ENCODE measurements around the gene KCTD10. TPM values are rescaled to one million over a fixed set of nuclear protein-coding genes. Genes with fewer than 3 reads are reported as not detected.
"Not testable (repeated sequence)": the region's sequence is repeated elsewhere in the genome, so short reads cannot be mapped to it uniquely, and the experiment has no call there.

KCTD10 gene
- total RNA-seq, 4 donors from 2014 or later: 90.7 to 115 (median 104) TPM

- Histone ChIP-seq H3K9me3 (no peaks in the 10 kb centered on the region), H3K27me3 (no peaks in the 10 kb centered on the region), H3K4me3 (no peak overlapping the region), H3K4me1 (peaks cover 3 to 27% (median 10%) of the 10 kb centered on the region in 4 donors), H3K27ac (replicated peaks in 1 of 4) (no peak overlapping the region), H3K36me3 (peaks cover 13 to 76% (median 50%) of the 10 kb centered on the region in 4 donors)
- no peak for DNase-seq (ENCODE audit: extremely low spot score)
- TF ChIP-seq, protein P1, sequence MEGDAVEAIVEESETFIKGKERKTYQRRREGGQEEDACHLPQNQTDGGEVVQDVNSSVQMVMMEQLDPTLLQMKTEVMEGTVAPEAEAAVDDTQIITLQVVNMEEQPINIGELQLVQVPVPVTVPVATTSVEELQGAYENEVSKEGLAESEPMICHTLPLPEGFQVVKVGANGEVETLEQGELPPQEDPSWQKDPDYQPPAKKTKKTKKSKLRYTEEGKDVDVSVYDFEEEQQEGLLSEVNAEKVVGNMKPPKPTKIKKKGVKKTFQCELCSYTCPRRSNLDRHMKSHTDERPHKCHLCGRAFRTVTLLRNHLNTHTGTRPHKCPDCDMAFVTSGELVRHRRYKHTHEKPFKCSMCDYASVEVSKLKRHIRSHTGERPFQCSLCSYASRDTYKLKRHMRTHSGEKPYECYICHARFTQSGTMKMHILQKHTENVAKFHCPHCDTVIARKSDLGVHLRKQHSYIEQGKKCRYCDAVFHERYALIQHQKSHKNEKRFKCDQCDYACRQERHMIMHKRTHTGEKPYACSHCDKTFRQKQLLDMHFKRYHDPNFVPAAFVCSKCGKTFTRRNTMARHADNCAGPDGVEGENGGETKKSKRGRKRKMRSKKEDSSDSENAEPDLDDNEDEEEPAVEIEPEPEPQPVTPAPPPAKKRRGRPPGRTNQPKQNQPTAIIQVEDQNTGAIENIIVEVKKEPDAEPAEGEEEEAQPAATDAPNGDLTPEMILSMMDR (IDR thresholded peaks at IDR 0.05): no peak
- no peak for TF ChIP-seq POLR2AphosphoS5 (IDR thresholded peaks at IDR 0.05)
- no peak for TF ChIP-seq POLR2A (IDR thresholded peaks at IDR 0.05; ENCODE audit: low read depth)
- TF ChIP-seq EP300 (IDR thresholded peaks at IDR 0.05): no peak
- intact Hi-C loops (cut with DNase I): no loop called here
- WGBS: 91% methylated on average over 2 of the region's 2 CpGs
Observed at GRCh38 chr12:109445191-109445609, 31.9 kb downstream of the KCTD10 start.

DNA sequence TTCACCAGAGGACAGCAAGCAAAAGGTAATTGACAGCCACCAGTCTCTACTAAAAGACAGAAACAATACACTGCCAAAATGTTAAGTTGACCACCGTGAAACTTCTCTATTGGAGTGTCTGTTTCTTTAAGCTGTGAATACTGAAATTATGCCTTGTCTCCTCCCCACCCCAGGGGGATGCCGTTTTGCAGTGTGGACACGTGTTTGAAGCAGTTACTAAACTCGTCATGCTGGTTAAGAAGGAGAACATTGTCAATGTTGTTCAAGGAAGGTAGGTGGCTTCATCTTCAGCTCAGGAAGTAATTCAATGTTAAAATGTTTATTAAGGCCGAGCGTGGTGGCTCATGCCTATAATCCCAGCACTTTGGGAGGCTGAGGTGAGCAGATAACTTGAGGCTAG lies 32.8 kb downstream of the KCTD10 start:
- intact Hi-C loops (cut with DNase I): no loop called here
- Histone ChIP-seq H3K36me3 (peaks cover 13 to 71% (median 47%) of the 10 kb centered on the region in 4 donors), H3K4me1 (peaks cover 1 to 17% (median 3%) of the 10 kb centered on the region in 4 donors), H3K27me3 (no peaks in the 10 kb centered on the region), H3K27ac (replicated peaks in 1 of 4) (no peak overlapping the region), H3K9me3 (no peaks in the 10 kb centered on the region), H3K4me3 (no peak overlapping the region)
- TF ChIP-seq POLR2A (IDR thresholded peaks at IDR 0.05; ENCODE audit: low read depth): no peak
- TF ChIP-seq POLR2AphosphoS5 (IDR thresholded peaks at IDR 0.05): no peak
- no peak for TF ChIP-seq EP300 (IDR thresholded peaks at IDR 0.05)
- TF ChIP-seq, protein P1 (IDR thresholded peaks at IDR 0.05): no peak
- WGBS: 54% methylated on average over 6 of the region's 6 CpGs
- no peak for DNase-seq (ENCODE audit: extremely low spot score)

- WGBS: 81% methylated on average over 5 of the region's 5 CpGs
- TF ChIP-seq, protein P1 (IDR thresholded peaks at IDR 0.05): no peak
- TF ChIP-seq POLR2A (IDR thresholded peaks at IDR 0.05; ENCODE audit: low read depth): no peak
- no peak for TF ChIP-seq POLR2AphosphoS5 (IDR thresholded peaks at IDR 0.05)
- TF ChIP-seq EP300 (IDR thresholded peaks at IDR 0.05): no peak
- H3K27ac ChIP-seq (replicated peaks in 1 of 4): no peak overlapping the region
Observed at GRCh38 chr12:109443794-109444193, 33.3 kb downstream of the KCTD10 start.

DNA sequence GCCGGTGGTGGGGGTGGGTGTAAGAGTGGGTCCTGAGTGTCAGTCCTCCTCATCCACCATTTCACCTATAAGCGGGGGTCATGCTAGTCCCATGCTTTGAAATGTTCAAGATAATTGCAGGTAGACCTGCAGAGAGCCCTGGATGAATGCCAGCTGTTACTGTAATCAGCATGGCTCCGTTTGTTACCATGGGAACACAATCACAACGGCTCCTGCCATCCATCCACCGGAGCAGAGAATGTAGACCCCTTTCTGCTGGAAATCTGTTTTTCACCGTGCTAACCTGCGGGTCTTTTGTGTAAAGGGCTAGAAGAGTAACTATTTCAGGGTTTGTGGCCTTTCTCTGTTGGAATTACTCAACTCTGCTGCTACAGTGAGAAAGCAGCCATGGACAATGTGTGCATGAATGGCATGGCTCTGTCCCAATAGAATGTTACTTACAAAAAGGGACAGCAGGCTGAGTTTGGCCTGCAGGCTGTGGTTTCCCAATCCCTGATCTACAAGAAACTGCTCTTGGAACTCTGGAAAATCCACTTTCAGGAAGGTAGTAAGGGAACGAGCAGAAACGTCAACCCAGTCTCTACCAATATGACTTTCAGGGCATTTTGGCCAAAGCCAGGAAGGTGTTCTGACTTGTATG lies 36.1 kb downstream of the KCTD10 start:
- DNase-seq (ENCODE audit: extremely low spot score): no peak
- 59% methylated on average over 8 of the region's 9 CpGs for WGBS
- H3K4me1 ChIP-seq: no peaks in the 10 kb centered on the region
- TF ChIP-seq POLR2AphosphoS5 (IDR thresholded peaks at IDR 0.05): no peak
- TF ChIP-seq EP300 (IDR thresholded peaks at IDR 0.05): no peak
- TF ChIP-seq, protein P1 (IDR thresholded peaks at IDR 0.05): no peak
- no peak for TF ChIP-seq POLR2A (IDR thresholded peaks at IDR 0.05; ENCODE audit: low read depth)
- no peaks in the 10 kb centered on the region for H3K27me3 ChIP-seq
- no peaks in the 10 kb centered on the region for H3K9me3 ChIP-seq
- no peak overlapping the region for H3K27ac ChIP-seq (replicated peaks in 1 of 4)
- intact Hi-C loops (cut with DNase I): no loop called here
- peaks cover 0 to 39% (median 20%) of the 10 kb centered on the region in 4 donors for H3K36me3 ChIP-seq
- no peak overlapping the region for H3K4me3 ChIP-seq

More at GRCh38 chr12:109443794-109444193, 33.3 kb downstream of the KCTD10 start:
- no peak overlapping the region for H3K4me3 ChIP-seq
- peaks cover 0 to 13% (median 2%) of the 10 kb centered on the region in 4 donors for H3K4me1 ChIP-seq
- DNase-seq (ENCODE audit: extremely low spot score): no peak
- no peaks in the 10 kb centered on the region for H3K27me3 ChIP-seq
- intact Hi-C loops (cut with DNase I): no loop called here
- peaks cover 13 to 67% (median 45%) of the 10 kb centered on the region in 4 donors for H3K36me3 ChIP-seq
- H3K9me3 ChIP-seq: no peaks in the 10 kb centered on the region

- H3K27me3 ChIP-seq; H3K4me3 ChIP-seq; DNase-seq (ENCODE audit: extremely low spot score); intact Hi-C loops (cut with DNase I); H3K27ac ChIP-seq (replicated peaks in 1 of 4); H3K4me1 ChIP-seq; H3K9me3 ChIP-seq: not testable (repeated sequence)
- H3K36me3 ChIP-seq: peaks cover 0 to 29% (median 12%) of the 10 kb centered on the region in 4 donors
- WGBS: 95% methylated on average over 13 of the region's 13 CpGs
Observed at GRCh38 chr12:109439951-109440350, 37.1 kb downstream of the KCTD10 start.
